OCI-LY1 (cell line): ENCODE measurements around the gene TACR2.

ENCODE experiments used
- H2AFZ ChIP-seq: fragments of 200-600 bp; sonication (generic), shearing (Covaris generic); 2 replicates; pipeline ENCODE4 v1.6.0; 2014; ENCODE audit warnings: antibody characterized with exemption, mild to moderate bottlenecking, low read length
- H3F3A ChIP-seq: fragments of 200-600 bp; sonication (generic), shearing (Covaris generic); 2 replicates; pipeline ENCODE4 v1.6.0; 2014; ENCODE audit warnings: mild to moderate bottlenecking, antibody characterized with exemption, low read length, moderate library complexity; ENCODE audit not compliant: insufficient read depth
- H3K27ac ChIP-seq: fragments of 200-600 bp; sonication (generic); 2 replicates; pipeline ENCODE4 v1.5.1; 2014; ENCODE audit warnings: low read length, mixed run types, mild to moderate bottlenecking, low read depth; ENCODE audit not compliant: poor library complexity, severe bottlenecking
- H3K27me3 ChIP-seq: fragments of 200-600 bp; sonication (generic); 2 replicates; pipeline ENCODE4 v1.6.0; 2014; ENCODE audit warnings: antibody characterized with exemption, mild to moderate bottlenecking, low read length, moderate library complexity; ENCODE audit not compliant: insufficient read depth
- H3K36me3 ChIP-seq: fragments of 200-600 bp; sonication (generic); 2 replicates; pipeline ENCODE4 v1.6.1; 2014; ENCODE audit warnings: mild to moderate bottlenecking, antibody characterized with exemption, low read length, moderate library complexity, mixed read lengths; ENCODE audit not compliant: insufficient read depth
- H3K4me1 ChIP-seq: fragments of 200-600 bp; sonication (generic); 2 replicates; pipeline ENCODE4 v1.5.1; 2014; ENCODE audit warnings: mild to moderate bottlenecking, low read length, moderate library complexity; ENCODE audit not compliant: insufficient read depth, severe bottlenecking
- H3K4me2 ChIP-seq: fragments of 200-600 bp; sonication (generic), shearing (Covaris generic); 2 replicates; pipeline ENCODE4 v1.6.1; 2014; ENCODE audit warnings: low read length
- H3K4me3 ChIP-seq: fragments of 200-600 bp; sonication (generic); 2 replicates; pipeline ENCODE4 v1.5.1; 2014; ENCODE audit warnings: low read length, low read depth, mild to moderate bottlenecking, mixed read lengths; ENCODE audit not compliant: poor library complexity, severe bottlenecking
- H3K79me2 ChIP-seq: fragments of 200-600 bp; shearing (Covaris generic); 2 replicates; pipeline ENCODE4 v1.6.1; 2016; ENCODE audit warnings: mixed run types, low read length, mixed read lengths; ENCODE audit not compliant: insufficient read depth
- H3K9ac ChIP-seq: fragments of 200-600 bp; sonication (generic), shearing (Covaris generic); 2 replicates; pipeline ENCODE4 v1.6.1; 2014; ENCODE audit warnings: mild to moderate bottlenecking, low read length, mixed read lengths
- H3K9me2 ChIP-seq: fragments of 200-600 bp; sonication (generic), shearing (Covaris generic); 2 replicates; pipeline ENCODE4 v1.6.1; 2014; ENCODE audit warnings: low read depth, mild to moderate bottlenecking, low read length, mixed read lengths
- H3K9me3 ChIP-seq: fragments of 200-600 bp; shearing (Covaris generic); 2 replicates; pipeline ENCODE4 v1.6.1; 2014; ENCODE audit warnings: low read length, mixed read lengths
- H4K20me1 ChIP-seq: fragments of 200-600 bp; sonication (generic), shearing (Covaris generic); 2 replicates; pipeline ENCODE4 v1.6.0; 2016; ENCODE audit warnings: mild to moderate bottlenecking, low read length; ENCODE audit not compliant: insufficient read depth
- EZH2 ChIP-seq: fragments of 200-600 bp; sonication (generic), shearing (Covaris generic); IDR thresholded peaks from 2 replicates; pipeline ENCODE4 v1.8.0; 2017; ENCODE audit warnings: borderline replicate concordance, mixed run types, mild to moderate bottlenecking, antibody characterized with exemption, low read length, moderate library complexity, mixed read lengths
- TF ChIP-seq, protein P1 (sequence below): fragments of 200-600 bp; sonication (generic), shearing (Covaris generic); IDR thresholded peaks from 2 replicates; pipeline ENCODE4 v1.5.1; 2017; ENCODE audit warnings: mild to moderate bottlenecking, antibody characterized with exemption, low read length, moderate library complexity, mixed read lengths

The TACR2 gene

GRCh38 chr10:69372126-69372980 lies 44.4 kb downstream of the TACR2 start:
- Histone ChIP-seq H3K4me3 (no peak overlapping the region), H3K79me2 (no peaks in the 10 kb centered on the region), H3K9ac (no peak overlapping the region), H2AFZ (no peak overlapping the region), H3K27ac (no peak overlapping the region), H3F3A (no peaks in the 10 kb centered on the region), H3K4me1 (peaks cover 7% of the 10 kb centered on the region), H4K20me1 (no peaks in the 10 kb centered on the region), H3K9me2 (no peaks in the 10 kb centered on the region), H3K4me2 (no peak overlapping the region), H3K9me3 (no peaks in the 10 kb centered on the region), H3K27me3 (no peaks in the 10 kb centered on the region), H3K36me3 (peaks cover 74% of the 10 kb centered on the region)
- TF ChIP-seq, protein P1, sequence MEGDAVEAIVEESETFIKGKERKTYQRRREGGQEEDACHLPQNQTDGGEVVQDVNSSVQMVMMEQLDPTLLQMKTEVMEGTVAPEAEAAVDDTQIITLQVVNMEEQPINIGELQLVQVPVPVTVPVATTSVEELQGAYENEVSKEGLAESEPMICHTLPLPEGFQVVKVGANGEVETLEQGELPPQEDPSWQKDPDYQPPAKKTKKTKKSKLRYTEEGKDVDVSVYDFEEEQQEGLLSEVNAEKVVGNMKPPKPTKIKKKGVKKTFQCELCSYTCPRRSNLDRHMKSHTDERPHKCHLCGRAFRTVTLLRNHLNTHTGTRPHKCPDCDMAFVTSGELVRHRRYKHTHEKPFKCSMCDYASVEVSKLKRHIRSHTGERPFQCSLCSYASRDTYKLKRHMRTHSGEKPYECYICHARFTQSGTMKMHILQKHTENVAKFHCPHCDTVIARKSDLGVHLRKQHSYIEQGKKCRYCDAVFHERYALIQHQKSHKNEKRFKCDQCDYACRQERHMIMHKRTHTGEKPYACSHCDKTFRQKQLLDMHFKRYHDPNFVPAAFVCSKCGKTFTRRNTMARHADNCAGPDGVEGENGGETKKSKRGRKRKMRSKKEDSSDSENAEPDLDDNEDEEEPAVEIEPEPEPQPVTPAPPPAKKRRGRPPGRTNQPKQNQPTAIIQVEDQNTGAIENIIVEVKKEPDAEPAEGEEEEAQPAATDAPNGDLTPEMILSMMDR: no peak
- TF ChIP-seq EZH2: no peak

DNA sequence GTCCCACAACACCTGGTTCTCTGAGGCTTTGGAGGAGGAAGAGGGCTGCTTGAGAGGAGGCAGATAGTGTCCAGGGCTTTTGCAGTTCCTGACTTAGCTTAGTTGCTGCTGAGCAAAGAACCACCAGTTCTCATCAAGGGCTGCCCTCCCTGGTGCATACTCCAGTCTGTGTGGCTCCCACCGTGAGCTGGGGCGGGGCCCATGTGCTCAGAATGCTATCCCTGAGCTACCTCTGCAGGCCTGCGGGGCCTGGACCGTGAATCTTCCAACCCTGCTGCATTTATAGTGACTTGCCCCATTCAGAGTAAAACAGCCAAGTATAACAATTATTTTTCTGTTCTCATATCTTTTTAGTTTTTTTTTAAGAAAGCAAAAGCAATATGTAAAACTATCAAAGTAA lies 49.2 kb downstream of the TACR2 start:
- Histone ChIP-seq H3K27ac (no peak overlapping the region), H3K9me3 (no peaks in the 10 kb centered on the region), H3F3A (no peaks in the 10 kb centered on the region), H3K36me3 (peaks cover 65% of the 10 kb centered on the region), H4K20me1 (no peaks in the 10 kb centered on the region), H3K9ac (no peak overlapping the region), H3K27me3 (no peaks in the 10 kb centered on the region), H3K4me2 (no peak overlapping the region), H3K9me2 (no peaks in the 10 kb centered on the region), H3K79me2 (no peaks in the 10 kb centered on the region), H2AFZ (no peak overlapping the region), H3K4me1 (no peaks in the 10 kb centered on the region), H3K4me3 (no peak overlapping the region)
- TF ChIP-seq, protein P1: no peak
- TF ChIP-seq EZH2: no peak

- no peaks in the 10 kb centered on the region for H3K9me2 ChIP-seq
- no peaks in the 10 kb centered on the region for H4K20me1 ChIP-seq
- H3K4me3 ChIP-seq: no peak overlapping the region
- H3K9me3 ChIP-seq: no peaks in the 10 kb centered on the region
- no peaks in the 10 kb centered on the region for H3K79me2 ChIP-seq
- no peak overlapping the region for H2AFZ ChIP-seq
- no peaks in the 10 kb centered on the region for H3K27me3 ChIP-seq
- no peaks in the 10 kb centered on the region for H3K4me1 ChIP-seq
- no peak overlapping the region for H3K4me2 ChIP-seq
- no peak overlapping the region for H3K27ac ChIP-seq
- no peak for TF ChIP-seq EZH2
- TF ChIP-seq, protein P1: no peak
- H3K9ac ChIP-seq: no peak overlapping the region
- no peaks in the 10 kb centered on the region for H3F3A ChIP-seq
- H3K36me3 ChIP-seq: peaks cover 59% of the 10 kb centered on the region
These were observed 50.0 kb downstream of the TACR2 start for GRCh38 chr10:69366738-69367137.
